NCI-H1105 (cell line): ENCODE data around the gene CREBBP.

Experiments
- DNase-seq: peaks from one replicate; lab custom pipeline; 2025; lab: John Stamatoyannopoulos, UW

Gene CREBBP

DNA sequence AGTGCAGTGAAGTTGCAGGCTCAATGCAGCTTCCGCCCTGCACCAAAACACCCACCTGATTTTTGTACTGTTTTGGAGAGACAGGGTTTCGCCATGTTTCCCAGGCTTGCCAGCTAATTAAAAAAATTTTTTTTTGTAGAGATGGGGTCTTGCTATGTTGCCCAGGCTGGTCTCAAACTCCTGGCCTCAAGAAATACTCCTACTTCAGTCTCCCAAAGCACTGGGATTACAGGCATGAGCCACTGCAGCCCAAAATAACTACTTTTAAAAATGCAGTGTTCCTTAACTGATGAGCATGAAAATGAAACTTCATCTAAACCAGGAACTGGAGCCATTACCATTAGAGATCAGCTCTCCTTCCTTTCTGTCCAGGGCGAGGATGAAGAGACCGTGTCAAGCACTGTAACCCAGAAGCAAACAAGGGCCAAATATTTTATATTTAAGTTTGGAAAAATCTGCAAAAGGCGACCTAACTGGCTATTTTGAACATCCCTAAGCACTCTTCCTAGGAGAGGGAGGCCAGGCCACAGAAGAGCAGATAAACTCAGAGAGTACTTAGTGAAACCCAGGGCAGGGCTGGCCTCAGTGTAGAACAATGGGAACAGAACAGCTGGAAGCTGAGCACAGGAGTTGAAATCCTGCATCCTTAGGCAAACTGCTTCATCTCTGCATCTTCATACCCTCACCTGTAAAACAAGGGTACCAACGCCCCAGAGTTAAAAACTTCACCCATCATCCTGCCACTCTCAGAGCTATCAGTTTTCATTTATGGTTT is 24.0 kb downstream of the CREBBP start:
- DNase-seq, result no peak

- no peak for DNase-seq
These were observed 25.6 kb downstream of the CREBBP start for GRCh38 chr16:3854750-3855541.

GRCh38 chr16:3850544-3850899 is 30.0 kb downstream of the CREBBP start:
- DNase-seq, result no peak

GRCh38 chr16:3849751-3850543 is 30.6 kb downstream of the CREBBP start:
- no peak for DNase-seq

- DNase-seq, result no peak
These were observed 33.9 kb downstream of the CREBBP start for GRCh38 chr16:3846595-3847091.

DNA sequence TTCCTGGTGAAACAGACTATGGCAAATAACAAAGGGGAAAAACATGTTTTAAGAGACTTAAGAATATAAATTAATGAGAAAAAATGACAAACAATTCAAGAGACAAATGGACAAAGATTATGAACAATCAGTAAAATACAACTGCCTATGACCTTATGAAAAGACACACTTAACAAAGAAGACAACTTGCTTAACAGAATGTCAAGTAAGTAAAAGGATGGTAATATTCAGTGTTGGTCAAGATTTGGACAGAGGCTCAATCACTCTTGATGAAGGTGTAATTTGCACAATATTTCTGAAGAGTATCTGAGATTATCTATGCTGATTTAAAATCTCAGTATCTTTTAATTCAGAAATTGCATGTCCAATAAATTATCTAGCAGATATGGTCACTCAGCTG is 34.4 kb downstream of the CREBBP start:
- DNase-seq, result no peak

DNA sequence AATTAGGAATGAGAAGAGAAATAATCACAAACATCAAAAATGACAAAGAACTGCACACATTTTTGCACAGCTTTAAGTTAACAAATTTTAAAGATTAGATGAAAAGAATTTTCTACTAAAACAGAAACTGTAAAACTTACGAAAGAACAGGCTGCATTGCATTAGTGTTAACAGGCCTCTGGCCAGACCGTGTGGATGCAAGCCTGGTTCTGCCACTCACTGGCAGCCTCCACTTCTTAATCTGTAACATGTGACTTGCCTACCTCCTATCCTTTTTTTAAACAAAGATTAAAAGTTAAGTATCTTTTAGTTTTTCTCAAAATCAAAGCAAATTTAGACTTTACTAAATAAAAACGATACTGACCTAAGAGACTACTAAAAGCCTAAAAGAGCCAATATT is 37.5 kb downstream of the CREBBP start:
- DNase-seq, result no peak

DNA sequence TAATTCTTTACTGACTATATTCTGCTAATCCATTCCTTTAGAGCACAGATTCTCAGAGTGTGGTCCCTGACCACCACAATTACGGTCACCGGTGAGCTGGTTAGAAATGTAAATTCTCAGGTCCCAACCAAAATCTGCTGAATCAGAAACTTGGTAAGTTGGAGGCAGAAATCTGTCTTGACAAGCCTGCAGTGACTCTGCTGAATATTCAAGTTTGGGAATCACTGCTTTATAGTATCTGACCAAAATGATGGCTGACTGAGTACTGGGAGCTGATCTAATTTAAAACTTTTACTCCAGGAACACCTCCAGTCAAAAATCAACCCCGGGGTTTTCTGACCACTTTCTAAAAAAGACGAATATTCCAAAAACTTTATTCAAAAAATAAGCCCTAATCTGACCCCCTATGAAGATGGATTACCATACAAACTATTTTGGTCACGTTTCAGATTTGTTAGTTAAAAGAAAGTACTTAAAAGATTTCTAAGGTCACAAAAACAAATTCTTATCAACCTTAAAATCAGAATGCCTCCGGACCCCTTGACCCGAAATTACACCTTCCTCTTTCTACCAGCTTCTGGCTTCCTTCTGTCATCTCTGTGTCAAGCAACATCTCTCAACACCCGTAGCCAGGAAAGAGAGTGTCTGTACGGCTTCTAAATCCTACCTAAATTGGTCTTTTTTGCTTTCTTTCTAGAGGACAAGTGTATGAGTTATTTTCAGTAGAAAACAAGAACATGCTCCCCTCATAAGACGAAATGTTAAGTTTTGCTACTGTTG is 38.6 kb downstream of the CREBBP start:
- DNase-seq, result no peak

DNA sequence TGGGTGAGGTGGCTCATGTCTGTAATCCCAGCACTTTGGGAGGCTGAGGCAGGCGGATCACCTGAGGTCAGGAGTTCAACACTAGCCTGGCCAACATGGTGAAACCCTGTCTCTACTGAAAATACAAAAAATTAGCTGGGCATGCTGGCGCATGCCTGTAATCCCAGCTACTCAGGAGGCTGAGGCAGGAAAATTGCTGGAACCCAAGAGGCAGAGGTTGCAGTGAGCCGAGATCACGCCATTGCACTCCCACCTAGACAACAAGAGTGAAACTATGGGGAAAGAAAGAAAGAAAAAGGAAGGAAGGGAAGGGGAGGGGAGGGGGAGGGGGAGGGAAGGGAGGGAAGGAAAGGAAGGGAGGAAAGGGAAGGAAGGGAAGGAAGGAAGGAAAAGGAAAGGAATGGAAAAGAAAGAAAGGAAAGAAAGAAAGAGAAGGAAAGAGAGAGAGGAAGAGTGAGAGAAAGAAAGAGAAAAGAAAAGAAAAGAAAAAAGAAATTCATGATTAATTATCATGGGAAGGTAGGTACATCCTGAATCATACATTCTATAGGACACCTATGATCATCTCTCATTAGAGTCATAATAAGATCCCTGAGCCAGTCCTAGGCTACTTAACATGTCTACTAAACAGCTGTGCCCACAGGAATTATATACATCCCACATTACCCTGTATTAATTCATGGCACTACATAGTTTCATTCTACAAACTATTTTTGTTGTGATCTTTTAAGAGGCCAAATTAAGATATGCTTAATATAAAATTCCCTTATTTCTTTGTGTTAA is 40.9 kb downstream of the CREBBP start:
- no peak for DNase-seq

- DNase-seq, result no peak
These were observed 41.7 kb downstream of the CREBBP start for GRCh38 chr16:3838600-3839401.

- no peak for DNase-seq
These were observed 42.5 kb downstream of the CREBBP start for GRCh38 chr16:3837851-3838586.

- no peak for DNase-seq
These were observed 43.9 kb downstream of the CREBBP start for GRCh38 chr16:3836641-3837040.

GRCh38 chr16:3835089-3835602 is 45.4 kb downstream of the CREBBP start:
- no peak for DNase-seq

- no peak for DNase-seq
These were observed 47.8 kb downstream of the CREBBP start for GRCh38 chr16:3832668-3833067.

DNA sequence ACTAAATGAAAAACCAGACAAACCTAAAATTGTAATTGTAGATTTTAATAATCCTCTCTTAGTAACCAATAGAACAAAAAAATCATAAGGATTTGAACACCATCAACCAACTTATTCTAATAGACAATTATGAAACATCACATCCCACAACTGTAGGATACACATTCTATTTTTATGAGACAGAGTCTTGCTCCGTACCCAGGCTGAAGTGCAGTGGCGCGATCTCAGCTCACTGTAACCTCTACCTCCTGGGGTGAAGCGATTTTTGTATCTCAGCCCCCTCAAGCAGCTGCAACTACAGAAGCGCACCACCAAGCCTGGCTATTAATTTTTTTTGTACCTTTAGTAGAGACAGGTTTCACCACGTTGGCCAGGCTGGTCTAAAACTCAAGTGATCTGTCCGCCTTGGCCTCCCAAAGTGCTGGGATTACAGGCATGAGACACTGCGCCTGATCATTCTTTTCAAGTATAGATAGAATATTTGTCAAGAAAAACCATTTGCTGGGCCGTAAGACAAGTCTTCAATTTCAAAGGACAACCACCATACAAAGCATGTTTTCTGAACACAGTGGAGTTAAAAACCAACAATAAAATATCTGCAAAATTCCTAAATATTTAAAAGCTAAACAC is 49.8 kb downstream of the CREBBP start:
- no peak for DNase-seq

DNA sequence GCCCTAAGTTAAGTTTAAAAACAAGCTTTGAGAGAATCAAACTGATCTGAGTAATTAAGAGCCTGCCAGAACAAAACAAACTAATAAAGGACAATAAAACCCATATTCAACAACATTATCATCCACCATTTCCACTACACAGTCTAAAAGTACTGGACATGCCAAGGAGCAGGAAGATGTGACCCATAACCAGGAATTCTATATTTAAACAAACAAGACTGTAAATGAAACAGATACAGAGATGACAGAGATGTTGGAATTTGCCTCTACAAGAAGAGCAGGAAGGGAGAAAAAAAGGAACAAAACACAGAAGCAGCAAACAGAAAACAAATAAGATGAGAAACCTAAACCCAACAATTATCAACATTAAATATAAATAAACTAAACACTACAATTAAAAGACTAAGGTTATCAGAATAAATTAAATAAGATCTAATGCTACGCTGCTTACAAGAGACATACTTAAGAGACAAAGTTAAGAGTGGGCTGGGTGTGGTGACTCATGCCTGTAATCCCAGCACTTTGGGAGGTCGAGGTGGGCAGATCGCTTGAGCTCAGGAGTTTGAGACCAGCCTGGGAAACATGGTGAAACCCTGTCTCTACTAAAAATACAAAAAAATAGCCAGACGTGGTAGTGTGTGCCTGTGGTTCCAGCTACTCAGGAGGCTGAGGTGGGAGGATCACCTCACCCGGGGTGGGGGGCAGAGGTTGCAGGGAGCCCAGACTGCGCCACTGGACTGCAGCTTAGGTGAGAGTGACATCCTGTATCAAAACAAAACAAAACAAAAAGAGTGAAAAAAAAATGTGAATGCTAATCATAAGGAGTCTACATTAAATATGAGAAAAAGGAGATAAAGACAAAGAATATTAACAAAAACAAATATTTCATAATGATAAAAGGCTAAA is 50.6 kb downstream of the CREBBP start:
- no peak for DNase-seq

- DNase-seq, result no peak
These were observed 54.6 kb downstream of the CREBBP start for GRCh38 chr16:3825940-3826339.

DNA sequence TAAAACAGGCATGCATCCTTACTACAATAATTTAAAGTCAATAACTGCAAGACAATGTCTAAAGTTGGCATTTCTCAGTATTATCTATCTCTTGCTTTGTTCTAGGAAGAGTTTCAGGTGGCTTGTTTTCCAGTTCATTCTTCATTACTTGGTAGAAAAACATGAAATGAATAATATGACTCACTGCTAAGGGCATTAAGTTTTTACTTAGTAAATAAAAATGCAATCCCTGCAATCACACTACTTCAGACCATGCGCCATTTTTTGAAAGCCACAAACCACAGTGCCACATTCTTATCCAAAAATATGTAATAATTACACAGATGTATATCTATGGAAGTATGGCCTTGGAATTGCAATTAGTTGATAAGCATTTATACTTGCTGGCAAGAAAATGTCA is 55.4 kb downstream of the CREBBP start:
- no peak for DNase-seq
